Adrenal gland (tissue), 5 donors: ENCODE measurements around the gene TPR.

ENCODE experiments used
- CTCF ChIP-seq, 6 experiments: fragments of 450-650 bp in 4 of 6; fragments of 200-600 bp in 2 of 6; sonication (generic) in 1 of 6; IDR thresholded peaks; 1 replicate in 5 of 6; 2 replicates in 1 of 6; pipeline versions ENCODE4 v1.5.1 to v1.8.0; 2016 to 2021; ENCODE audit warnings: antibody characterized with exemption in 6 of 6, mild to moderate bottlenecking in 2 of 6, moderate library complexity in 1 of 6
- POLR2A ChIP-seq, 2 donors: fragments of 450-650 bp; IDR thresholded peaks; one replicate each; pipeline ENCODE4 v1.6.1; 2017; ENCODE audit warnings: antibody characterized with exemption in 2 of 2, mild to moderate bottlenecking in 2 of 2, moderate library complexity in 1 of 2
- donor health status: DM: no; HTN: no; CAD: no.

GRCh38 chr1:186308264-186309060 lies 66.6 kb downstream of the TPR start:
- TF ChIP-seq CTCF (IDR thresholded peaks at IDR 0.05) (no peak), POLR2A (IDR thresholded peaks at IDR 0.05) (no peak)
